IMR-90 (cell line): ENCODE measurements around the gene SARNP.

Source experiments
- CEBPB ChIP-seq: IDR thresholded peaks from 2 replicates; pipeline ENCODE4 v1.6.1; 2012; ENCODE audit warnings: low read depth, low read length, improper control_type of control experiment
- CHD1 ChIP-seq: IDR thresholded peaks from 2 replicates; pipeline ENCODE4 v1.6.1; 2012; ENCODE audit warnings: low read depth, low read length, improper control_type of control experiment
- CTCF ChIP-seq: conservative IDR thresholded peaks from 2 replicates; pipeline ENCODE4 v1.5.1; 2012; ENCODE audit warnings: mild to moderate bottlenecking, low read depth, low read length, improper control_type of control experiment
- ELK1 ChIP-seq: fragments of 150-350 bp; IDR thresholded peaks from 2 replicates; pipeline ENCODE4 v1.6.1; 2016; ENCODE audit warnings: low read depth, mild to moderate bottlenecking, low read length, moderate library complexity, borderline replicate concordance
- MAFK ChIP-seq: IDR thresholded peaks from 2 replicates; pipeline ENCODE4 v1.6.1; 2012; ENCODE audit warnings: low read depth, low read length, improper control_type of control experiment
- MAZ ChIP-seq: IDR thresholded peaks from 2 replicates; pipeline ENCODE4 v1.6.1; 2012; ENCODE audit warnings: low read depth, mild to moderate bottlenecking, low read length, improper control_type of control experiment, moderate library complexity, borderline replicate concordance
- MXI1 ChIP-seq: IDR thresholded peaks from 2 replicates; pipeline ENCODE4 v1.6.1; 2012; ENCODE audit warnings: low read depth, mild to moderate bottlenecking, low read length, moderate library complexity, borderline replicate concordance
- POLR2A ChIP-seq: IDR thresholded peaks from 2 replicates; pipeline ENCODE4 v1.6.1; 2012; ENCODE audit warnings: mild to moderate bottlenecking, low read depth, low read length
- RAD21 ChIP-seq: IDR thresholded peaks from 2 replicates; pipeline ENCODE4 v1.6.1; 2012; ENCODE audit warnings: low read length, improper control_type of control experiment
- RCOR1 ChIP-seq: IDR thresholded peaks from 2 replicates; pipeline ENCODE4 v1.6.1; 2012; ENCODE audit warnings: mild to moderate bottlenecking, low read length, improper control_type of control experiment; ENCODE audit not compliant: insufficient replicate concordance
- RFX5 ChIP-seq: IDR thresholded peaks from 2 replicates; pipeline ENCODE4 v1.8.0; 2012; ENCODE audit warnings: low read depth, mild to moderate bottlenecking, low read length, moderate library complexity
- SMC3 ChIP-seq: fragments of 150-350 bp; IDR thresholded peaks from 2 replicates; pipeline ENCODE4 v1.6.1; 2016; ENCODE audit warnings: low read depth, mild to moderate bottlenecking, antibody characterized with exemption, low read length, moderate library complexity
- USF2 ChIP-seq: fragments of 150-350 bp; IDR thresholded peaks from 2 replicates; pipeline ENCODE4 v1.6.1; 2017; ENCODE audit warnings: mild to moderate bottlenecking, antibody characterized with exemption, low read length, low read depth

DNA sequence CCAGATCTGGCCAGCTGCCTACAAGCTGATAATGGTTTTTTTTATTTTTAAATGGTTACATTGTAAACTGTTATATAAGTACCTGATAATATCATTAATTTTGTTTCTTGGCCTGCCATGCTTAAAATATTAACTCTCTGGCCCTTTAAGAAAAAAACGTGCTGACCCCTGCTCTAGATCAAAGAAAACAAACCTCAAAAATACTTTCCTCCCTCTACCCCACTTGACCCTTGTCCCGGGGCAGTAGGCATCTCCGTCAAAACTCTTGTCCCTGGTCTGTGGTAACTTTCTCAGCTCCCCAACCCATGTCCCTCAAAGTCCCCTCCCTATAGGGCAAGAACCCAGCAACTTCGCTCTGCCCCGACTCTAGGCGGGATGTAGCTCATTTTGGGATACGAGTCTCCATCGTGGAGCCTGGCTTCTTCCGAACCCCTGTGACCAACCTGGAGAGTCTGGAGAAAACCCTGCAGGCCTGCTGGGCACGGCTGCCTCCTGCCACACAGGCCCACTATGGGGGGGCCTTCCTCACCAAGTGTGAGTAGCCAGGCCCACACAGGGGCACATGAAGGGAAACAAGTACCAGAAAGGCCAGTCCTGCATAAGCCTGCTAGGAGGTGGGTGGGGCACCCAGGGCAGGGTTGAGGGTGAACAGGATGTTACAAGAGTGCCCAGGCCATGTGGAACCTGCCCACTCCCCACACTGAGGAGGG lies 93.9 kb downstream of the SARNP start:
- TF ChIP-seq CTCF (no peak), RFX5 (0 out of 2 replicates have a peak, but pooled peaks have one; percentile 8), POLR2A (no peak; the same call in 1 of the 2 replicates), MAZ (no peak), MAFK (no peak), RCOR1 (no peak), RAD21 (no peak), CEBPB (no peak), ELK1 (no peak), MXI1 (no peak), SMC3 (no peak), CHD1 (no peak), USF2 (no peak)
